Sigmoid colon (tissue), 7 donors: ENCODE data around the gene MAGI2. TPM values are rescaled to one million over a fixed set of nuclear protein-coding genes. Genes with fewer than 3 reads are reported as not detected.

Experiments
- DNase-seq: peaks from one replicate; pipeline ENCODE4 v3.0.0-alpha.2; 2019
- H3K27ac ChIP-seq, 4 donors: fragments of 200-600 bp; sonication (generic); one replicate each; pipeline ENCODE4 v1.5.1; 2016 to 2019; ENCODE audit warnings: mild to moderate bottlenecking in 1 of 4
- H3K27me3 ChIP-seq, 3 donors: fragments of 200-600 bp; sonication (generic); one replicate each; pipeline ENCODE4 v1.5.1; 2019; ENCODE audit warnings: mild to moderate bottlenecking in 1 of 3
- H3K36me3 ChIP-seq, 4 donors: fragments of 200-600 bp; sonication (generic); one replicate each; pipeline ENCODE4 v1.5.1; 2016 to 2019
- H3K4me1 ChIP-seq, 4 donors: fragments of 200-600 bp; sonication (generic); one replicate each; pipeline ENCODE4 v1.5.1; 2017 to 2019
- H3K4me3 ChIP-seq, 4 donors: fragments of 200-600 bp; sonication (generic); one replicate each; pipeline ENCODE4 v1.5.1; 2017 to 2019; ENCODE audit warnings: mild to moderate bottlenecking in 2 of 4, moderate library complexity in 1 of 4
- H3K9me3 ChIP-seq, 4 donors: fragments of 200-600 bp in 3 of 4; sonication (generic) in 3 of 4; one replicate each; pipeline versions ENCODE4 v1.5.1 to v1.6.1; 2013 to 2019
- EP300 ChIP-seq, 4 donors: sonication (generic); formaldehyde crosslinking; IDR thresholded peaks; one replicate each; pipeline ENCODE4 v1.6.1; 2017; ENCODE audit warnings: antibody characterized with exemption in 4 of 4
- POLR2A ChIP-seq, 2 donors: fragments of 450-650 bp; IDR thresholded peaks; one replicate each; pipeline ENCODE4 v1.6.1; 2016; ENCODE audit warnings: antibody characterized with exemption in 2 of 2, mild to moderate bottlenecking in 2 of 2, moderate library complexity in 2 of 2
- POLR2AphosphoS5 ChIP-seq, 4 donors: sonication (generic); formaldehyde crosslinking; IDR thresholded peaks; one replicate each; pipeline ENCODE4 v1.6.1; 2017; ENCODE audit warnings: antibody characterized with exemption in 4 of 4
- WGBS, 2 donors: extraction: QIAGEN DNeasy Blood & Tissue Kit; methylation state at CpG; one replicate each; pipeline ENCODE4 v1.1.7; 2013; 5-methylcytosine and 5-hydroxymethylcytosine counted together
- intact Hi-C: fragments of 100-400 bp; cut with DNase I; formaldehyde crosslinking; loops from one replicate; pipeline ENCODE4 v1.15.1; 2023
- polyA plus RNA-seq, 3 donors: library from polyadenylated mRNA; stranded (reverse); fragments of 200-250 nt; gene quantifications; one replicate each; pipeline ENCODE4 v1.2.3, GENCODE V29; 2013
- total RNA-seq, 4 donors: library from RNA; depleted of rRNA; stranded (reverse); fragments of >200 nt; gene quantifications; one replicate each; pipeline ENCODE4 v1.1.0, GENCODE V29; 2016
- TF ChIP-seq, protein P1 (sequence below), 4 experiments: fragments of 450-650 bp in 3 of 4; fragments of 200-600 bp in 1 of 4; IDR thresholded peaks; one replicate each; pipeline ENCODE4 v1.5.1; 2016 to 2019; ENCODE audit warnings: antibody characterized with exemption in 4 of 4, mild to moderate bottlenecking in 3 of 4, moderate library complexity in 2 of 4
- donor health status: healthy with polysubstance abuse.
- donor health status: Bipolar disorder and iron deficiency.
- donor health status: healthy.

Gene MAGI2
- total and polyA plus RNA-seq, 7 donors, result 0.69 to 26.9 (median 14.7) TPM

DNA sequence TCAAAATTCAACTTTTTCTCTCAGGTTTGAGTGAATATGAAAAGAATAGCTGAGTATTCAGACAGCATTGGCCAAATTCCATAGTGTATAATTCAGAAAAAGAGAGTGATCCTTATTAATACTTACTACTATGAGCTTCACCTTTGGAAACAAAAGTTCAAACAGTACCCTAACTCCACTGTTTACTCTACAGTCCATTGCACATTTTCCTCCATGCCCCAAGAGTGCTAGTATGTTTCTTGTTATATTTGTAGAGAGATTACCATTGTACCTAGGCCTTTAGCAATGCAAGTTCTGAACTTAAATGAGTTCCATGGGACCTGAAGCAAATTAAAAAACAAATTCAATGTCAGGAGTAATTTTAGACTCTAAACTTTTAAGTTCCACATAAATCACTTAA, 48.1 kb downstream of the MAGI2 start:
- TF ChIP-seq, protein P1, sequence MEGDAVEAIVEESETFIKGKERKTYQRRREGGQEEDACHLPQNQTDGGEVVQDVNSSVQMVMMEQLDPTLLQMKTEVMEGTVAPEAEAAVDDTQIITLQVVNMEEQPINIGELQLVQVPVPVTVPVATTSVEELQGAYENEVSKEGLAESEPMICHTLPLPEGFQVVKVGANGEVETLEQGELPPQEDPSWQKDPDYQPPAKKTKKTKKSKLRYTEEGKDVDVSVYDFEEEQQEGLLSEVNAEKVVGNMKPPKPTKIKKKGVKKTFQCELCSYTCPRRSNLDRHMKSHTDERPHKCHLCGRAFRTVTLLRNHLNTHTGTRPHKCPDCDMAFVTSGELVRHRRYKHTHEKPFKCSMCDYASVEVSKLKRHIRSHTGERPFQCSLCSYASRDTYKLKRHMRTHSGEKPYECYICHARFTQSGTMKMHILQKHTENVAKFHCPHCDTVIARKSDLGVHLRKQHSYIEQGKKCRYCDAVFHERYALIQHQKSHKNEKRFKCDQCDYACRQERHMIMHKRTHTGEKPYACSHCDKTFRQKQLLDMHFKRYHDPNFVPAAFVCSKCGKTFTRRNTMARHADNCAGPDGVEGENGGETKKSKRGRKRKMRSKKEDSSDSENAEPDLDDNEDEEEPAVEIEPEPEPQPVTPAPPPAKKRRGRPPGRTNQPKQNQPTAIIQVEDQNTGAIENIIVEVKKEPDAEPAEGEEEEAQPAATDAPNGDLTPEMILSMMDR (IDR thresholded peaks at IDR 0.05), result no peak
- TF ChIP-seq EP300 (IDR thresholded peaks at IDR 0.05) (no peak), POLR2A (IDR thresholded peaks at IDR 0.05) (no peak), POLR2AphosphoS5 (IDR thresholded peaks at IDR 0.05) (no peak)
- no peak overlapping the region for H3K4me3 ChIP-seq
- no peak overlapping the region for H3K27ac ChIP-seq
- intact Hi-C loops, result no loop called here
- DNase-seq, result no peak
- H3K27me3 ChIP-seq, result no peaks in the 10 kb centered on the region
- no peaks in the 10 kb centered on the region for H3K9me3 ChIP-seq
- no peaks in the 10 kb centered on the region for H3K36me3 ChIP-seq
- H3K4me1 ChIP-seq, result peaks cover 0 to 28% (median 6%) of the 10 kb centered on the region in 4 donors

DNA sequence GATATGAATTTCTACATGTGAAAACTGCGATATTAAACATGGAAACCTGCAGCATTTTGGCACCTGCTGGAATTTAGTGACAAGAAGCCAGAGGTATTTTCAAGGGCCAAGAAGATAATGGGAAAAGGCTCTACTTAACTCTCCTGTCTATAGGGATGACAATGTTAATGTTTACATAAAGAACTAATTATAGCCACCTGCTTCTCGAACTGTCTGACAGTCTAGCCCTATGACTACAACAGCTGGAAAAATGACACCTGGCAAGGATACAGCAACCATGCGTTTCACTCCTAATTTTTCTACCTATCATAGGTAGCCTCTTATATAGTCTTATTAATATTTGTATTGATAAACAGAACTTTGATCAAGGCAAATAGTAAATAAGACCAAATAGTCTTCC, 49.6 kb downstream of the MAGI2 start:
- Histone ChIP-seq H3K4me3 (no peak overlapping the region), H3K9me3 (no peaks in the 10 kb centered on the region), H3K27me3 (no peaks in the 10 kb centered on the region), H3K36me3 (no peaks in the 10 kb centered on the region), H3K4me1 (peaks cover 0 to 28% (median 6%) of the 10 kb centered on the region in 4 donors), H3K27ac (peak overlapping the region in 3 of 4 donors; percentile 24 to 65 (median 30))
- TF ChIP-seq, protein P1 (IDR thresholded peaks at IDR 0.05), result no peak
- TF ChIP-seq POLR2AphosphoS5 (IDR thresholded peaks at IDR 0.05) (no peak), EP300 (IDR thresholded peaks at IDR 0.05) (no peak), POLR2A (IDR thresholded peaks at IDR 0.05) (no peak)
- 52 to 74% methylated on average over 3 of the region's 3 CpGs for WGBS, 2 donors
- intact Hi-C loops, result no loop called here
- DNase-seq, result no peak

DNA sequence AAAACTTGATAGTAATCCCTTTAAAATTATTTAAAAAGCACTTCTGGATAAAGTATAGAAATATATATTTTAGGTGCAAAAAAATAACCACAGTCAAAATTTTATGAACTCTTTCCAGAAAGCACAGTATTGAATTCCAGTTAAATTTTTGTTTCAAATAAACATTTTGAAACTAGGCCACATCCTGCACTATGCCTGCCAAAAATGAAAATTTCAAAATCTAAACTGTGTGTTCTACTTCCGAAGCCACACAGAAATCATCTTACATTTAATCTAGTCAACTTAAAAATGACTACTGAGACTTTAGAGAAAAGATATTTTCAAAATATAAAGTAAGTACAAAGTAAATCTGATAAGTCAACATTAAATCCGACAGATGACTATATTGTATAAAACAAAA, 50.0 kb downstream of the MAGI2 start:
- intact Hi-C loops, result no loop called here
- Histone ChIP-seq H3K4me3 (no peak overlapping the region), H3K9me3 (no peaks in the 10 kb centered on the region), H3K4me1 (peaks cover 0 to 28% (median 6%) of the 10 kb centered on the region in 4 donors), H3K27me3 (no peaks in the 10 kb centered on the region), H3K36me3 (no peaks in the 10 kb centered on the region), H3K27ac (peak overlapping the region in 3 of 4 donors; percentile 24 to 65 (median 30))
- no peak for TF ChIP-seq EP300 (IDR thresholded peaks at IDR 0.05)
- TF ChIP-seq, protein P1 (IDR thresholded peaks at IDR 0.05), result no peak
- TF ChIP-seq POLR2AphosphoS5 (IDR thresholded peaks at IDR 0.05), result no peak
- no peak for TF ChIP-seq POLR2A (IDR thresholded peaks at IDR 0.05)
- WGBS, 2 donors, result 69 to 73% methylated on average over 2 of the region's 2 CpGs
- no peak for DNase-seq

DNA sequence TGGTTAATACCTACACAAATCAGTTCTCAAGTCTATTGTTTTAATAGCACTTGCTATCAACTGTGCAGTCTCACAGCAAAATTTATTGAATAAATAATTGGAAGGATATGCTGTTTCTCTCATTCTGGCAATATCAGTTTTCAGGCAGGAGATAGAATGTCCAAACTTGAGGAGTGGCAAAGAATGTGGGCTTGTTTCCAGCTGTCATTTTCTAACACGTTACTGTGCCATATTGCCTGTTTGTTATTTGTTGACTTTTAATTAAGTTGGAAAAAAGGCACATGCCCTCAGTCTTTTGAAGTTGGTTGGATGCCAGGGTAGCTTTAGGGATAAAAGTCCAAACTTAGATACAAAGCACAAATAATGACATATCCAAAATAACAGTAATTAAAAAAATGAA, 52.2 kb downstream of the MAGI2 start:
- Histone ChIP-seq H3K4me3 (no peak overlapping the region), H3K27ac (no peak overlapping the region), H3K36me3 (no peaks in the 10 kb centered on the region), H3K9me3 (no peaks in the 10 kb centered on the region), H3K4me1 (peaks cover 0 to 24% (median 6%) of the 10 kb centered on the region in 4 donors), H3K27me3 (no peaks in the 10 kb centered on the region)
- DNase-seq, result no peak
- TF ChIP-seq POLR2AphosphoS5 (IDR thresholded peaks at IDR 0.05) (no peak), EP300 (IDR thresholded peaks at IDR 0.05) (no peak), POLR2A (IDR thresholded peaks at IDR 0.05) (no peak)
- TF ChIP-seq, protein P1 (IDR thresholded peaks at IDR 0.05), result no peak
- intact Hi-C loops, result no loop called here
- WGBS, 2 donors, result 12 to 59% methylated on average over 1 of the region's 1 CpG

DNA sequence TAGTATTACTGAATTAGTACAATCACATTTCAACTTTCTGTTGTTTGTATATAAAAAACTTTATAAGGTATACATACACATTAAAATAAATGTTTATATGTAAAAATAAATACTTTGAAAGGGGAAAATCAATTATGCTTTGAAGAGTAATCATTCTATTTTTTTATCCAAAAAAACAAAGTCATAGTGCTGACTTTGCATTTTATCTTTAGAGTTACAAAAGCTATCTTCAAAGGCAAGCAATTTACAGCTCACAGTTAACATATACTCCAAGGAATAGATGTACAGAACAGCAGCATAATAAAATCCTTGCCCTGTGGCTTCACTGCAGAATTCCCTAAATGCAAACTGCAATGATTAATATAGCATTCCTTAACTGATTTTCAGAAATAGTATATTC, 53.2 kb downstream of the MAGI2 start:
- TF ChIP-seq POLR2A (IDR thresholded peaks at IDR 0.05) (no peak), POLR2AphosphoS5 (IDR thresholded peaks at IDR 0.05) (no peak), EP300 (IDR thresholded peaks at IDR 0.05) (no peak)
- TF ChIP-seq, protein P1 (IDR thresholded peaks at IDR 0.05), result no peak
- H3K4me1 ChIP-seq, result peaks cover 0 to 24% (median 6%) of the 10 kb centered on the region in 4 donors
- no peak for DNase-seq
- H3K36me3 ChIP-seq, result no peaks in the 10 kb centered on the region
- intact Hi-C loops, result no loop called here
- no peaks in the 10 kb centered on the region for H3K27me3 ChIP-seq
- no peak overlapping the region for H3K27ac ChIP-seq
- H3K4me3 ChIP-seq, result no peak overlapping the region
- no peaks in the 10 kb centered on the region for H3K9me3 ChIP-seq
